ENCODE results near the gene TFR2.
A peak's percentile ranks its signal among the peaks of the same experiment; 100 is the strongest.
"Not testable (repeated sequence)": the region's sequence is repeated elsewhere in the genome, so short reads cannot be mapped to it uniquely, and the experiment has no call there.

Gene TFR2

GRCh38 chr7:100678291-100678984, 37.1 kb upstream of the TFR2 start:
- DNase-seq (ENCODE audit: low read depth), result no peak

- no peak for DNase-seq (ENCODE audit: low read depth)
Measured at GRCh38 chr7:100677308-100678267, 36.2 kb upstream of the TFR2 start.

GRCh38 chr7:100676501-100677306, 35.4 kb upstream of the TFR2 start:
- no peak for DNase-seq (ENCODE audit: low read depth)

- peak; percentile 54 for DNase-seq (ENCODE audit: low read depth)
Measured at GRCh38 chr7:100675581-100676350, 34.4 kb upstream of the TFR2 start.

GRCh38 chr7:100675105-100675451, 33.7 kb upstream of the TFR2 start:
- no peak for DNase-seq (ENCODE audit: low read depth)

- no peak for DNase-seq (ENCODE audit: low read depth)
Measured at GRCh38 chr7:100674411-100675104, 33.2 kb upstream of the TFR2 start.

- DNase-seq (ENCODE audit: low read depth), result no peak
Measured at GRCh38 chr7:100673942-100674410, 32.6 kb upstream of the TFR2 start.

- peak; percentile 98 for DNase-seq (ENCODE audit: low read depth)
Measured at GRCh38 chr7:100673302-100673941, 32.1 kb upstream of the TFR2 start, which contains the start of gene GNB2. Gene GNB2, plus strand, starts transcription at chr7:100673740. Its CDS starts 2,526 bp downstream, at chr7:100676266.

GRCh38 chr7:100671353-100672327, 30.3 kb upstream of the TFR2 start:
- DNase-seq (ENCODE audit: low read depth), result no peak

- DNase-seq (ENCODE audit: low read depth), result no peak
Measured at GRCh38 chr7:100670074-100670473, 28.7 kb upstream of the TFR2 start.

GRCh38 chr7:100669106-100669505, 27.8 kb upstream of the TFR2 start:
- DNase-seq (ENCODE audit: low read depth), result not testable (repeated sequence)

- no peak for DNase-seq (ENCODE audit: low read depth)
Measured at GRCh38 chr7:100668069-100668449, 26.7 kb upstream of the TFR2 start.

- no peak for DNase-seq (ENCODE audit: low read depth)
Measured at GRCh38 chr7:100667331-100668068, 26.1 kb upstream of the TFR2 start.

- no peak for DNase-seq (ENCODE audit: low read depth)
Measured at GRCh38 chr7:100665168-100665726, 23.9 kb upstream of the TFR2 start.

GRCh38 chr7:100662194-100662776, 20.9 kb upstream of the TFR2 start:
- DNase-seq (ENCODE audit: low read depth), result not testable (repeated sequence)

GRCh38 chr7:100655908-100656674, 14.7 kb upstream of the TFR2 start, which contains the start of gene ACTL6B:
Gene ACTL6B, minus strand, starts transcription at chr7:100656448. Its CDS starts 94 bp downstream, at chr7:100656354.
- DNase-seq (ENCODE audit: low read depth), result no peak
